ENCODE results near the gene OR9Q1. TPM values are rescaled to one million over a fixed set of nuclear protein-coding genes. Genes with fewer than 3 reads are reported as not detected.

The OR9Q1 gene
- total and polyA plus RNA-seq, 4 donors = not detected

GRCh38 chr11:58027341-58027740, 3.7 kb downstream of the OR9Q1 start:
- Histone ChIP-seq H3K36me3 (ENCODE audit: control insufficient read depth in 4 of 4, insufficient read depth in 3 of 4, low read depth in 1 of 4, low read length in 3 of 4) (no peaks in the 10 kb centered on the region), H3K27me3 (ENCODE audit: control insufficient read depth in 4 of 4, insufficient read depth in 4 of 4, low read length in 3 of 4) (no peaks in the 10 kb centered on the region), H3K4me3 (ENCODE audit: low read depth in 1 of 3, low read length in 3 of 3) (no peak overlapping the region), H3K27ac (ENCODE audit: low read depth in 1 of 2, low read length in 2 of 2) (no peak overlapping the region), H3K9ac (ENCODE audit: low read depth in 1 of 2, low read length in 2 of 2) (no peak overlapping the region), H3K4me1 (ENCODE audit: control insufficient read depth in 4 of 4, insufficient read depth in 4 of 4, low read length in 3 of 4) (no peaks in the 10 kb centered on the region), H3K9me3 (ENCODE audit: control insufficient read depth in 4 of 4, low read length in 3 of 4) (no peaks in the 10 kb centered on the region)
- 68% methylated on average over 4 of the region's 4 CpGs for WGBS
- no peak for DNase-seq (ENCODE audit: low spot score)
- TF ChIP-seq, protein P1, sequence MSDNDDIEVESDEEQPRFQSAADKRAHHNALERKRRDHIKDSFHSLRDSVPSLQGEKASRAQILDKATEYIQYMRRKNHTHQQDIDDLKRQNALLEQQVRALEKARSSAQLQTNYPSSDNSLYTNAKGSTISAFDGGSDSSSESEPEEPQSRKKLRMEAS (IDR thresholded peaks at IDR 0.05) = no peak

DNA sequence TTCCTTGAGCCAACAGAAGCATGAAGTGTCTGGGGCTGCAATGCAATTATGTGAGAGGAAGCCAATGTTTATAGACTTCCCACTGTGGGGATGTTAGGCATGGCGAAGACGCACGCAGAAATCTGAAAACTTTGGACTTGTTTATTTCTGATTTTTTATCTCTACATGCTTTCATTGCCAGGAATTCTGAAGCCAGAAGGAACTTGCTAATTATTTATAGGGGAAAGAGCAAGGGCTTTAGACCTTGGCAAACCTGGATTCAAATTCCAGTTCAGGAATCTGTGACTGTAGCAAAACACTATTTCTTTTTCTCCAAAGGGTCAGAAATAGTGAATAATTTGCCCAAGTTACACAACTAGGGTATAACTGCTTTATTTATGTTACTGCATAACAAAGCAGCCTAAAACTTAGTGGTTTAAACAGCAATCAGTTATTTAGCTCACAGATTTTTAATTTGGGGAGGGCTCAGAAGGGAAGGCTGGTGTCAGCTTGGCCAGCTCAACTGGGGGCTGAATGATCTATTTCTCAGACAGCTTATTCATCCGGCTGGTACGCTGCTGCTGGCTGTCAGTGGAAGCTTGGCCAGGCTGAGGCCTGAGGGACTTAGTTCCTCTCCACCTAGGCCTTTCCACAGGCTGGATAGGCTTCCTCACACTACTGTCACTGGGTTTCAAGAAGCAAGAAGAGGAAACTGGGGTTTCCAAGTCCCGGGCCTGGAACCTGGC, 5.2 kb downstream of the OR9Q1 start:
- DNase-seq (ENCODE audit: low spot score) = no peak

More for the DNA sequence above, 5.2 kb downstream of the OR9Q1 start:
- Histone ChIP-seq H3K4me1 (ENCODE audit: control insufficient read depth in 4 of 4, insufficient read depth in 4 of 4, low read length in 3 of 4) (no peaks in the 10 kb centered on the region), H3K9me3 (ENCODE audit: control insufficient read depth in 4 of 4, low read length in 3 of 4) (no peaks in the 10 kb centered on the region), H3K36me3 (ENCODE audit: control insufficient read depth in 4 of 4, insufficient read depth in 3 of 4, low read depth in 1 of 4, low read length in 3 of 4) (no peaks in the 10 kb centered on the region), H3K27ac (ENCODE audit: low read depth in 1 of 2, low read length in 2 of 2) (peak overlapping the region; percentile 7 to 28), H3K9ac (ENCODE audit: low read depth in 1 of 2, low read length in 2 of 2) (no peak overlapping the region), H3K4me3 (ENCODE audit: low read depth in 1 of 3, low read length in 3 of 3) (no peak overlapping the region), H3K27me3 (ENCODE audit: control insufficient read depth in 4 of 4, insufficient read depth in 4 of 4, low read length in 3 of 4) (no peaks in the 10 kb centered on the region)
- TF ChIP-seq GABPA (IDR thresholded peaks at IDR 0.05 in 1 of 2, conservative IDR thresholded peaks at IDR 0.05 in 1 of 2) (no peak), TAF1 (conservative IDR thresholded peaks at IDR 0.05) (no peak), CTCF (IDR thresholded peaks at IDR 0.05; ENCODE audit: low read depth, low read length, missing input control) (no peak), HNF4G (IDR thresholded peaks at IDR 0.05) (no peak), FOXA2 (IDR thresholded peaks at IDR 0.05) (no peak), EGR1 (IDR thresholded peaks at IDR 0.05; ENCODE audit: low read depth in 2 of 2) (no peak), SP1 (IDR thresholded peaks at IDR 0.05) (peak; percentile 62), RAD21 (IDR thresholded peaks at IDR 0.05) (peak in 1 of 2 donors; percentile 39), NR2F2 (IDR thresholded peaks at IDR 0.05) (peak; percentile 97), YY1 (IDR thresholded peaks at IDR 0.05) (peak; percentile 25), FOXA1 (IDR thresholded peaks at IDR 0.05) (no peak), RXRA (IDR thresholded peaks at IDR 0.05) (peak; percentile 67 to 76), JUND (IDR thresholded peaks at IDR 0.05) (peak in 1 of 2 donors; percentile 7), HNF4A (conservative IDR thresholded peaks at IDR 0.05) (no peak)
- TF ChIP-seq, protein P2, sequence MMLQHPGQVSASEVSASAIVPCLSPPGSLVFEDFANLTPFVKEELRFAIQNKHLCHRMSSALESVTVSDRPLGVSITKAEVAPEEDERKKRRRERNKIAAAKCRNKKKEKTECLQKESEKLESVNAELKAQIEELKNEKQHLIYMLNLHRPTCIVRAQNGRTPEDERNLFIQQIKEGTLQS (IDR thresholded peaks at IDR 0.05) = no peak
- TF ChIP-seq, protein P3, sequence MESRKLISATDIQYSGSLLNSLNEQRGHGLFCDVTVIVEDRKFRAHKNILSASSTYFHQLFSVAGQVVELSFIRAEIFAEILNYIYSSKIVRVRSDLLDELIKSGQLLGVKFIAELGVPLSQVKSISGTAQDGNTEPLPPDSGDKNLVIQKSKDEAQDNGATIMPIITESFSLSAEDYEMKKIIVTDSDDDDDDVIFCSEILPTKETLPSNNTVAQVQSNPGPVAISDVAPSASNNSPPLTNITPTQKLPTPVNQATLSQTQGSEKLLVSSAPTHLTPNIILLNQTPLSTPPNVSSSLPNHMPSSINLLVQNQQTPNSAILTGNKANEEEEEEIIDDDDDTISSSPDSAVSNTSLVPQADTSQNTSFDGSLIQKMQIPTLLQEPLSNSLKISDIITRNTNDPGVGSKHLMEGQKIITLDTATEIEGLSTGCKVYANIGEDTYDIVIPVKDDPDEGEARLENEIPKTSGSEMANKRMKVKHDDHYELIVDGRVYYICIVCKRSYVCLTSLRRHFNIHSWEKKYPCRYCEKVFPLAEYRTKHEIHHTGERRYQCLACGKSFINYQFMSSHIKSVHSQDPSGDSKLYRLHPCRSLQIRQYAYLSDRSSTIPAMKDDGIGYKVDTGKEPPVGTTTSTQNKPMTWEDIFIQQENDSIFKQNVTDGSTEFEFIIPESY (IDR thresholded peaks at IDR 0.05) = no peak
- TF ChIP-seq, protein P1 (IDR thresholded peaks at IDR 0.05) = no peak
- TF ChIP-seq, protein P4, sequence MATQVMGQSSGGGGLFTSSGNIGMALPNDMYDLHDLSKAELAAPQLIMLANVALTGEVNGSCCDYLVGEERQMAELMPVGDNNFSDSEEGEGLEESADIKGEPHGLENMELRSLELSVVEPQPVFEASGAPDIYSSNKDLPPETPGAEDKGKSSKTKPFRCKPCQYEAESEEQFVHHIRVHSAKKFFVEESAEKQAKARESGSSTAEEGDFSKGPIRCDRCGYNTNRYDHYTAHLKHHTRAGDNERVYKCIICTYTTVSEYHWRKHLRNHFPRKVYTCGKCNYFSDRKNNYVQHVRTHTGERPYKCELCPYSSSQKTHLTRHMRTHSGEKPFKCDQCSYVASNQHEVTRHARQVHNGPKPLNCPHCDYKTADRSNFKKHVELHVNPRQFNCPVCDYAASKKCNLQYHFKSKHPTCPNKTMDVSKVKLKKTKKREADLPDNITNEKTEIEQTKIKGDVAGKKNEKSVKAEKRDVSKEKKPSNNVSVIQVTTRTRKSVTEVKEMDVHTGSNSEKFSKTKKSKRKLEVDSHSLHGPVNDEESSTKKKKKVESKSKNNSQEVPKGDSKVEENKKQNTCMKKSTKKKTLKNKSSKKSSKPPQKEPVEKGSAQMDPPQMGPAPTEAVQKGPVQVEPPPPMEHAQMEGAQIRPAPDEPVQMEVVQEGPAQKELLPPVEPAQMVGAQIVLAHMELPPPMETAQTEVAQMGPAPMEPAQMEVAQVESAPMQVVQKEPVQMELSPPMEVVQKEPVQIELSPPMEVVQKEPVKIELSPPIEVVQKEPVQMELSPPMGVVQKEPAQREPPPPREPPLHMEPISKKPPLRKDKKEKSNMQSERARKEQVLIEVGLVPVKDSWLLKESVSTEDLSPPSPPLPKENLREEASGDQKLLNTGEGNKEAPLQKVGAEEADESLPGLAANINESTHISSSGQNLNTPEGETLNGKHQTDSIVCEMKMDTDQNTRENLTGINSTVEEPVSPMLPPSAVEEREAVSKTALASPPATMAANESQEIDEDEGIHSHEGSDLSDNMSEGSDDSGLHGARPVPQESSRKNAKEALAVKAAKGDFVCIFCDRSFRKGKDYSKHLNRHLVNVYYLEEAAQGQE (IDR thresholded peaks at IDR 0.05) = no peak
- 59% methylated on average over 6 of the region's 6 CpGs for WGBS
